PC-3 (cell line): ENCODE data around the gene ACSL4. TPM values are rescaled to one million over a fixed set of nuclear protein-coding genes. Genes with fewer than 3 reads are reported as not detected.

Experiments used
- ATAC-seq: fragments of 200-7000 bp; cut with Tn5 transposase; 2 replicates; pipeline ENCODE4 v1.9.1; 2020; ENCODE audit warnings: mild to moderate bottlenecking, moderate library complexity
- BruUV-seq: library from RNA; stranded (reverse); fragments of 400-500 nt; replicated peaks from 2 replicates; lab custom pipeline; 2021; lab: Mats Ljungman, UMichigan
- CTCF ChIA-PET: fragments of 300-600 bp; sonication (Branson Sonifier 250); formaldehyde crosslinking; loops from one replicate; lab custom pipeline; 2022; ENCODE audit warnings: antibody characterized with exemption; lab: Charles Lee
- POLR2A ChIA-PET: fragments of 300-600 bp; sonication (Branson Sonifier 250); formaldehyde crosslinking; loops from one replicate; lab custom pipeline; 2022; ENCODE audit warnings: antibody characterized with exemption; ENCODE audit not compliant: unreplicated experiment; lab: Charles Lee
- DNase-seq: peaks from one replicate; pipeline ENCODE4 v3.0.0-alpha.2; 2015
- H2AFZ ChIP-seq: fragments of 300-600 bp; sonication (generic); 2 replicates; pipeline ENCODE4 v1.6.0; 2016; ENCODE audit warnings: antibody characterized with exemption, low read length
- H3F3A ChIP-seq: fragments of 300-600 bp; sonication (generic); one replicate; pipeline ENCODE4 v1.6.0; 2017; ENCODE audit warnings: antibody characterized with exemption, low read length, control low read depth, mild to moderate bottlenecking; ENCODE audit not compliant: unreplicated experiment
- H3K27ac ChIP-seq: fragments of 300-600 bp; sonication (generic); 2 replicates; pipeline ENCODE4 v1.5.1; 2016; ENCODE audit warnings: mild to moderate bottlenecking, low read length
- H3K27me3 ChIP-seq: fragments of 300-600 bp; sonication (generic); 2 replicates; pipeline ENCODE4 v1.6.1; 2016; ENCODE audit warnings: low read length, mixed read lengths
- H3K36me3 ChIP-seq: fragments of 300-600 bp; sonication (generic); 2 replicates; pipeline ENCODE4 v1.6.1; 2016; ENCODE audit warnings: low read depth, mixed run types, low read length, mixed read lengths
- H3K4me1 ChIP-seq: fragments of 300-600 bp; sonication (generic); 2 replicates; pipeline ENCODE4 v1.5.1; 2016; ENCODE audit warnings: low read length; ENCODE audit not compliant: insufficient read depth
- H3K4me2 ChIP-seq: fragments of 300-600 bp; sonication (generic); 2 replicates; pipeline ENCODE4 v1.6.0; 2016; ENCODE audit warnings: low read length
- H3K4me3 ChIP-seq: fragments of 300-600 bp; sonication (generic); 2 replicates; pipeline ENCODE4 v1.5.1; 2016; ENCODE audit warnings: mild to moderate bottlenecking, low read length, mixed read lengths
- H3K79me2 ChIP-seq: fragments of 300-600 bp; sonication (generic); 2 replicates; pipeline ENCODE4 v1.6.1; 2017; ENCODE audit warnings: low read length, mixed read lengths
- H3K9ac ChIP-seq: fragments of 300-600 bp; sonication (generic); 2 replicates; pipeline ENCODE4 v1.6.0; 2016; ENCODE audit warnings: mild to moderate bottlenecking, low read length
- H3K9me2 ChIP-seq: fragments of 300-600 bp; sonication (generic); replicated peaks from 2 replicates; pipeline ENCODE4 v1.6.1; 2016; ENCODE audit warnings: mixed run types, low read length, mixed read lengths
- H3K9me3 ChIP-seq: fragments of 300-600 bp; sonication (generic); 2 replicates; pipeline ENCODE4 v1.6.1; 2016; ENCODE audit warnings: low read length, mixed read lengths
- H4K20me1 ChIP-seq: fragments of 300-600 bp; sonication (generic); 2 replicates; pipeline ENCODE4 v1.6.1; 2016; ENCODE audit warnings: low read length, mixed read lengths
- CTCF ChIP-seq: fragments of 300-600 bp; sonication (generic); conservative IDR thresholded peaks from 2 replicates; pipeline ENCODE4 v1.5.1; 2017; ENCODE audit warnings: antibody characterized with exemption, low read depth, mild to moderate bottlenecking, low read length
- EZH2 ChIP-seq: fragments of 300-600 bp; sonication (generic); IDR thresholded peaks from one replicate; pipeline ENCODE4 v1.6.1; 2017; ENCODE audit warnings: antibody characterized with exemption, mild to moderate bottlenecking, low read length; ENCODE audit not compliant: unreplicated experiment
- EZH2phosphoT487 ChIP-seq: fragments of 300-600 bp; sonication (generic); IDR thresholded peaks from 2 replicates; pipeline ENCODE4 v1.6.1; 2018; ENCODE audit warnings: mild to moderate bottlenecking, antibody characterized with exemption, low read length, borderline replicate concordance
- intact Hi-C: fragments of 100-400 bp; cut with micrococcal nuclease; formaldehyde crosslinking; loops from 2 replicates; pipeline ENCODE4 v1.9.0; 2023
- total RNA-seq: library from RNA; depleted of rRNA; stranded (reverse); fragments of >200 nt; gene quantifications from 2 replicates; pipeline ENCODE4 v1.2.3, GENCODE V29; 2014

Gene ACSL4
- total RNA-seq, 1 experiment from 2014 or later, result 41.7 TPM

- POLR2A ChIA-PET, result no interaction called here
- H3K9ac ChIP-seq, result no peak overlapping the region
These were observed 28.5 kb downstream of the ACSL4 start for GRCh38 chrX:109704563-109704962.

GRCh38 chrX:109697855-109698254 lies 35.2 kb downstream of the ACSL4 start:
- ChIA-PET CTCF (no interaction called here), POLR2A (no interaction called here)
- DNase-seq, result no peak
- H3K9me3 ChIP-seq, result no peaks in the 10 kb centered on the region
- H3K79me2 ChIP-seq, result 0 out of 2 replicates have a peak, but pooled peaks cover 7% of the 10 kb centered on the region
- no peaks in the 10 kb centered on the region for H3F3A ChIP-seq
- H3K4me1 ChIP-seq, result no peaks in the 10 kb centered on the region
- no peak overlapping the region for H3K27ac ChIP-seq
- no peaks in the 10 kb centered on the region for H3K36me3 ChIP-seq
- ATAC-seq, result no peak
- no peaks in the 10 kb centered on the region for H3K27me3 ChIP-seq
- H3K9me2 ChIP-seq, result no peaks in the 10 kb centered on the region
- TF ChIP-seq CTCF (no peak), EZH2 (no peak), EZH2phosphoT487 (no peak)
- intact Hi-C loops, result no loop called here
- BruUV-seq, result no TSS peak
- H3K9ac ChIP-seq, result no peak overlapping the region
- H3K4me2 ChIP-seq, result no peak overlapping the region
- no peak overlapping the region for H2AFZ ChIP-seq
- H3K4me3 ChIP-seq, result no peak overlapping the region
- H4K20me1 ChIP-seq, result no peaks in the 10 kb centered on the region

More at GRCh38 chrX:109704563-109704962, 28.5 kb downstream of the ACSL4 start:
- Histone ChIP-seq H2AFZ (no peak overlapping the region), H3K4me3 (no peak overlapping the region), H3K79me2 (peaks cover 32% of the 10 kb centered on the region), H3K9me3 (no peaks in the 10 kb centered on the region), H3K27me3 (no peaks in the 10 kb centered on the region), H3K4me1 (peaks cover 7% of the 10 kb centered on the region), H3K36me3 (no peaks in the 10 kb centered on the region), H3F3A (no peaks in the 10 kb centered on the region), H3K4me2 (no peak overlapping the region), H4K20me1 (no peaks in the 10 kb centered on the region), H3K27ac (no peak overlapping the region), H3K9me2 (no peaks in the 10 kb centered on the region)
- intact Hi-C loops, result no loop called here
- BruUV-seq, result no TSS peak
- CTCF ChIA-PET, result no interaction called here
- no peak for ATAC-seq
- TF ChIP-seq EZH2 (no peak), EZH2phosphoT487 (no peak), CTCF (no peak)
- no peak for DNase-seq

GRCh38 chrX:109696146-109696740 lies 36.8 kb downstream of the ACSL4 start:
- Histone ChIP-seq H3K4me2 (no peak overlapping the region), H3K36me3 (no peaks in the 10 kb centered on the region), H4K20me1 (no peaks in the 10 kb centered on the region), H3K9ac (no peak overlapping the region), H3K27me3 (no peaks in the 10 kb centered on the region), H2AFZ (no peak overlapping the region), H3K27ac (no peak overlapping the region), H3K9me2 (no peaks in the 10 kb centered on the region), H3K79me2 (0 out of 2 replicates have a peak, but pooled peaks cover 7% of the 10 kb centered on the region), H3F3A (no peaks in the 10 kb centered on the region), H3K4me3 (no peak overlapping the region), H3K9me3 (no peaks in the 10 kb centered on the region), H3K4me1 (no peaks in the 10 kb centered on the region)
- ATAC-seq (no peak), DNase-seq (no peak)
- ChIA-PET POLR2A (no interaction called here), CTCF (no interaction called here)
- no TSS peak for BruUV-seq
- intact Hi-C loops, result no loop called here
- no peak for TF ChIP-seq EZH2phosphoT487
- no peak for TF ChIP-seq EZH2
- TF ChIP-seq CTCF, result no peak
